Measurements from ENCODE around the gene ACP6.

The ACP6 gene

DNA sequence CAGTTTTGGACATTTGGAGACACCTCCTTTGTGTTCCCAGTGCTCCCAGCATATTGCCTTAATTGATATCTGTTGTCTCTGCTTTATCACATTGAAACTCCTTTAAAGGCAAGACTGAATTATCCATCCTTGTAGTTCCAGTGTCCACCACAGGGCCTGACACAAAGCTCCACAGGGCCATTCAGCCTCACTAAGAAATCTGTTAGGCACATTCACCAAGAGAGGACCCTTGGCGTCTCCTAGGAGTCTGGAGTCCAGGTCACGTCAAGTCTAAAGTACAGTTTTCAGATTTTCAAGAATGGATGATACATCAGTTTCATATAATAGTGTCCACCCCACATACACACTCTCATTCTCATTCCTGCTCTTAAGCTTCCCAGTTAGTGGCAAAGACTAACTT is 4.8 kb downstream of the ACP6 start:
- ChIA-PET CTCF (interaction anchor here (0.6 to 1.3 kb wide), 6 partner anchors 7 to 100 kb away, joined by 3 to 6 read pairs (median 4); no protein-coding TSS in a partner anchor), POLR2A (no interaction called here)
- Histone ChIP-seq H3K4me3 (ENCODE audit: low read depth, low read length) (no peak overlapping the region), H3K36me3 (ENCODE audit: control insufficient read depth in 2 of 2, insufficient read depth in 1 of 2, low read length in 2 of 2) (no peaks in the 10 kb centered on the region), H3K9me3 (ENCODE audit: control insufficient read depth, insufficient read depth, low read depth, low read length) (no peaks in the 10 kb centered on the region), H3K27ac (ENCODE audit: extremely low read depth, low read depth, low read length) (no peak overlapping the region), H3K4me1 (ENCODE audit: control insufficient read depth, insufficient read depth, low read length) (no peaks in the 10 kb centered on the region; the same call in 1 of the 2 replicates)
- TF ChIP-seq BCL11B (tag by site-specific recombination; IDR thresholded peaks at IDR 0.05; ENCODE audit: low read depth) (no peak), ZNF350 (tag by site-specific recombination; IDR thresholded peaks at IDR 0.05) (no peak), ZNF416 (tag by site-specific recombination; IDR thresholded peaks at IDR 0.05) (no peak), ZFHX2 (tag by site-specific recombination; conservative IDR thresholded peaks at IDR 0.05) (no peak), ZNF629 (tag by site-specific recombination; IDR thresholded peaks at IDR 0.05) (no peak), ZNF555 (tag by site-specific recombination; conservative IDR thresholded peaks at IDR 0.05) (no peak), ZIC2 (tag by site-specific recombination; IDR thresholded peaks at IDR 0.05) (no peak), GLIS1 (tag by site-specific recombination; IDR thresholded peaks at IDR 0.05) (no peak), ZFP41 (tag by site-specific recombination; IDR thresholded peaks at IDR 0.05; ENCODE audit: borderline replicate concordance) (no peak), SP3 (tag by site-specific recombination; IDR thresholded peaks at IDR 0.05) (no peak)
- TF ChIP-seq, protein P1, sequence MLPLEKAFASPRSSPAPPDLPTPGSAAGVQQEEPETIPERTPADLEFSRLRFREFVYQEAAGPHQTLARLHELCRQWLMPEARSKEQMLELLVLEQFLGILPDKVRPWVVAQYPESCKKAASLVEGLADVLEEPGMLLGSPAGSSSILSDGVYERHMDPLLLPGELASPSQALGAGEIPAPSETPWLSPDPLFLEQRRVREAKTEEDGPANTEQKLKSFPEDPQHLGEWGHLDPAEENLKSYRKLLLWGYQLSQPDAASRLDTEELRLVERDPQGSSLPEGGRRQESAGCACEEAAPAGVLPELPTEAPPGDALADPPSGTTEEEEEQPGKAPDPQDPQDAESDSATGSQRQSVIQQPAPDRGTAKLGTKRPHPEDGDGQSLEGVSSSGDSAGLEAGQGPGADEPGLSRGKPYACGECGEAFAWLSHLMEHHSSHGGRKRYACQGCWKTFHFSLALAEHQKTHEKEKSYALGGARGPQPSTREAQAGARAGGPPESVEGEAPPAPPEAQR (tag by site-specific recombination; IDR thresholded peaks at IDR 0.05) = no peak
- TF ChIP-seq, protein P2, sequence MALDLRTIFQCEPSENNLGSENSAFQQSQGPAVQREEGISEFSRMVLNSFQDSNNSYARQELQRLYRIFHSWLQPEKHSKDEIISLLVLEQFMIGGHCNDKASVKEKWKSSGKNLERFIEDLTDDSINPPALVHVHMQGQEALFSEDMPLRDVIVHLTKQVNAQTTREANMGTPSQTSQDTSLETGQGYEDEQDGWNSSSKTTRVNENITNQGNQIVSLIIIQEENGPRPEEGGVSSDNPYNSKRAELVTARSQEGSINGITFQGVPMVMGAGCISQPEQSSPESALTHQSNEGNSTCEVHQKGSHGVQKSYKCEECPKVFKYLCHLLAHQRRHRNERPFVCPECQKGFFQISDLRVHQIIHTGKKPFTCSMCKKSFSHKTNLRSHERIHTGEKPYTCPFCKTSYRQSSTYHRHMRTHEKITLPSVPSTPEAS (tag by site-specific recombination; IDR thresholded peaks at IDR 0.05) = no peak
- TF ChIP-seq, protein P3, sequence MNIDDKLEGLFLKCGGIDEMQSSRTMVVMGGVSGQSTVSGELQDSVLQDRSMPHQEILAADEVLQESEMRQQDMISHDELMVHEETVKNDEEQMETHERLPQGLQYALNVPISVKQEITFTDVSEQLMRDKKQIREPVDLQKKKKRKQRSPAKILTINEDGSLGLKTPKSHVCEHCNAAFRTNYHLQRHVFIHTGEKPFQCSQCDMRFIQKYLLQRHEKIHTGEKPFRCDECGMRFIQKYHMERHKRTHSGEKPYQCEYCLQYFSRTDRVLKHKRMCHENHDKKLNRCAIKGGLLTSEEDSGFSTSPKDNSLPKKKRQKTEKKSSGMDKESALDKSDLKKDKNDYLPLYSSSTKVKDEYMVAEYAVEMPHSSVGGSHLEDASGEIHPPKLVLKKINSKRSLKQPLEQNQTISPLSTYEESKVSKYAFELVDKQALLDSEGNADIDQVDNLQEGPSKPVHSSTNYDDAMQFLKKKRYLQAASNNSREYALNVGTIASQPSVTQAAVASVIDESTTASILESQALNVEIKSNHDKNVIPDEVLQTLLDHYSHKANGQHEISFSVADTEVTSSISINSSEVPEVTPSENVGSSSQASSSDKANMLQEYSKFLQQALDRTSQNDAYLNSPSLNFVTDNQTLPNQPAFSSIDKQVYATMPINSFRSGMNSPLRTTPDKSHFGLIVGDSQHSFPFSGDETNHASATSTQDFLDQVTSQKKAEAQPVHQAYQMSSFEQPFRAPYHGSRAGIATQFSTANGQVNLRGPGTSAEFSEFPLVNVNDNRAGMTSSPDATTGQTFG (tag by site-specific recombination; IDR thresholded peaks at IDR 0.05; ENCODE audit: borderline replicate concordance) = no peak
- TF ChIP-seq, protein P4, sequence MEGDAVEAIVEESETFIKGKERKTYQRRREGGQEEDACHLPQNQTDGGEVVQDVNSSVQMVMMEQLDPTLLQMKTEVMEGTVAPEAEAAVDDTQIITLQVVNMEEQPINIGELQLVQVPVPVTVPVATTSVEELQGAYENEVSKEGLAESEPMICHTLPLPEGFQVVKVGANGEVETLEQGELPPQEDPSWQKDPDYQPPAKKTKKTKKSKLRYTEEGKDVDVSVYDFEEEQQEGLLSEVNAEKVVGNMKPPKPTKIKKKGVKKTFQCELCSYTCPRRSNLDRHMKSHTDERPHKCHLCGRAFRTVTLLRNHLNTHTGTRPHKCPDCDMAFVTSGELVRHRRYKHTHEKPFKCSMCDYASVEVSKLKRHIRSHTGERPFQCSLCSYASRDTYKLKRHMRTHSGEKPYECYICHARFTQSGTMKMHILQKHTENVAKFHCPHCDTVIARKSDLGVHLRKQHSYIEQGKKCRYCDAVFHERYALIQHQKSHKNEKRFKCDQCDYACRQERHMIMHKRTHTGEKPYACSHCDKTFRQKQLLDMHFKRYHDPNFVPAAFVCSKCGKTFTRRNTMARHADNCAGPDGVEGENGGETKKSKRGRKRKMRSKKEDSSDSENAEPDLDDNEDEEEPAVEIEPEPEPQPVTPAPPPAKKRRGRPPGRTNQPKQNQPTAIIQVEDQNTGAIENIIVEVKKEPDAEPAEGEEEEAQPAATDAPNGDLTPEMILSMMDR (tag by site-specific recombination; IDR thresholded peaks at IDR 0.05) = no peak

DNA sequence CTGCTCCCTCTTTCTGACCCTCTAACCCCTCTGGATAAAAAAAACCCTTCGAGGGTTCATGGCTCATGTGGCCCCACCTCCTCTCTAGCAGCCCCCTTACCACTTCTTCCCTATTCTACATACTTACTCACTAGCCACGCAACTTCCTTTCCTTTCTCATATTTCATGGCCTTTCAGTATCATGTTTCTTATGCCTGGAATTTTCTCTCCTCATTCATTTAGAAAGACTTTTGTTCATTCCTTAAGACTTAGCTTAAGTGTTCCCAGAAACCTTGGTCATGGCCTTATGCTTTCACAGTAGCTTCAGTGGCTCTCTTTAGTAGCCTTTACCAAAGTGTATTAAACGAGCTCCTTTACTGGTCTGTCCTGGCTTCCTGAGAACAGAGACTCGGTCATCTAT is 6.1 kb downstream of the ACP6 start:
- Histone ChIP-seq H3K9me3 (ENCODE audit: control insufficient read depth, insufficient read depth, low read depth, low read length) (no peaks in the 10 kb centered on the region), H3K27ac (ENCODE audit: extremely low read depth, low read depth, low read length) (no peak overlapping the region), H3K4me3 (ENCODE audit: low read depth, low read length) (no peak overlapping the region), H3K4me1 (ENCODE audit: control insufficient read depth, insufficient read depth, low read length) (no peaks in the 10 kb centered on the region; the same call in 1 of the 2 replicates), H3K36me3 (ENCODE audit: control insufficient read depth in 2 of 2, insufficient read depth in 1 of 2, low read length in 2 of 2) (peaks cover 0 to 10% of the 10 kb centered on the region in 2 experiments; a peak in 1 of 3 replicates)
- POLR2A ChIA-PET = no interaction called here
- CTCF ChIA-PET = interaction anchor here (0.9 to 1.3 kb wide), 2 partner anchors 11 to 21 kb away, joined by 3 to 4 read pairs; no protein-coding TSS in a partner anchor
- TF ChIP-seq, protein P5, sequence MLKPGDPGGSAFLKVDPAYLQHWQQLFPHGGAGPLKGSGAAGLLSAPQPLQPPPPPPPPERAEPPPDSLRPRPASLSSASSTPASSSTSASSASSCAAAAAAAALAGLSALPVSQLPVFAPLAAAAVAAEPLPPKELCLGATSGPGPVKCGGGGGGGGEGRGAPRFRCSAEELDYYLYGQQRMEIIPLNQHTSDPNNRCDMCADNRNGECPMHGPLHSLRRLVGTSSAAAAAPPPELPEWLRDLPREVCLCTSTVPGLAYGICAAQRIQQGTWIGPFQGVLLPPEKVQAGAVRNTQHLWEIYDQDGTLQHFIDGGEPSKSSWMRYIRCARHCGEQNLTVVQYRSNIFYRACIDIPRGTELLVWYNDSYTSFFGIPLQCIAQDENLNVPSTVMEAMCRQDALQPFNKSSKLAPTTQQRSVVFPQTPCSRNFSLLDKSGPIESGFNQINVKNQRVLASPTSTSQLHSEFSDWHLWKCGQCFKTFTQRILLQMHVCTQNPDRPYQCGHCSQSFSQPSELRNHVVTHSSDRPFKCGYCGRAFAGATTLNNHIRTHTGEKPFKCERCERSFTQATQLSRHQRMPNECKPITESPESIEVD (tag by site-specific recombination; IDR thresholded peaks at IDR 0.05) = no peak
- no peak for TF ChIP-seq ZNF561 (tag by site-specific recombination; IDR thresholded peaks at IDR 0.05; ENCODE audit: borderline replicate concordance)
- TF ChIP-seq ZNF677 (tag by site-specific recombination; IDR thresholded peaks at IDR 0.05) = no peak
- no peak for TF ChIP-seq HOXA7 (CRISPR knock-in tag; IDR thresholded peaks at IDR 0.05; ENCODE audit: borderline replicate concordance)
- no peak for TF ChIP-seq SP2 (tag by site-specific recombination; IDR thresholded peaks at IDR 0.05)
- TF ChIP-seq ZNF114 (tag by site-specific recombination; IDR thresholded peaks at IDR 0.05) = no peak
- TF ChIP-seq ZEB2 (tag by site-specific recombination; IDR thresholded peaks at IDR 0.05) = no peak
- no peak for TF ChIP-seq ZNF404 (tag by site-specific recombination; IDR thresholded peaks at IDR 0.05)
- no peak for TF ChIP-seq ZNF629 (tag by site-specific recombination; IDR thresholded peaks at IDR 0.05)
- TF ChIP-seq, protein P6, sequence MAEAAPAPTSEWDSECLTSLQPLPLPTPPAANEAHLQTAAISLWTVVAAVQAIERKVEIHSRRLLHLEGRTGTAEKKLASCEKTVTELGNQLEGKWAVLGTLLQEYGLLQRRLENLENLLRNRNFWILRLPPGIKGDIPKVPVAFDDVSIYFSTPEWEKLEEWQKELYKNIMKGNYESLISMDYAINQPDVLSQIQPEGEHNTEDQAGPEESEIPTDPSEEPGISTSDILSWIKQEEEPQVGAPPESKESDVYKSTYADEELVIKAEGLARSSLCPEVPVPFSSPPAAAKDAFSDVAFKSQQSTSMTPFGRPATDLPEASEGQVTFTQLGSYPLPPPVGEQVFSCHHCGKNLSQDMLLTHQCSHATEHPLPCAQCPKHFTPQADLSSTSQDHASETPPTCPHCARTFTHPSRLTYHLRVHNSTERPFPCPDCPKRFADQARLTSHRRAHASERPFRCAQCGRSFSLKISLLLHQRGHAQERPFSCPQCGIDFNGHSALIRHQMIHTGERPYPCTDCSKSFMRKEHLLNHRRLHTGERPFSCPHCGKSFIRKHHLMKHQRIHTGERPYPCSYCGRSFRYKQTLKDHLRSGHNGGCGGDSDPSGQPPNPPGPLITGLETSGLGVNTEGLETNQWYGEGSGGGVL (tag by site-specific recombination; IDR thresholded peaks at IDR 0.05) = no peak
- no peak for TF ChIP-seq ZNF510 (tag by site-specific recombination; IDR thresholded peaks at IDR 0.05; ENCODE audit: insufficient replicate concordance)
- TF ChIP-seq ZNF121 (tag by site-specific recombination; IDR thresholded peaks at IDR 0.05) = no peak
- no peak for TF ChIP-seq ZNF140 (tag by site-specific recombination; IDR thresholded peaks at IDR 0.05)

Measured in HEK293 (cell line).